Stomach (tissue), 4 donors: ENCODE data around the gene AUTS2.

Source experiments
- POLR2AphosphoS5 ChIP-seq, 3 donors: sonication (generic); formaldehyde crosslinking; IDR thresholded peaks; one replicate each; pipeline ENCODE4 v1.6.1; 2016; ENCODE audit warnings: antibody characterized with exemption in 3 of 3
- TF ChIP-seq, protein P1 (sequence below), 7 experiments: fragments of 450-650 bp in 4 of 7; fragments of 200-600 bp in 3 of 7; sonication (generic) in 3 of 7; IDR thresholded peaks; one replicate each; pipeline ENCODE4 v1.5.1; 2016 to 2019; ENCODE audit warnings: antibody characterized with exemption in 7 of 7, control low read depth in 2 of 7, mild to moderate bottlenecking in 1 of 7

DNA sequence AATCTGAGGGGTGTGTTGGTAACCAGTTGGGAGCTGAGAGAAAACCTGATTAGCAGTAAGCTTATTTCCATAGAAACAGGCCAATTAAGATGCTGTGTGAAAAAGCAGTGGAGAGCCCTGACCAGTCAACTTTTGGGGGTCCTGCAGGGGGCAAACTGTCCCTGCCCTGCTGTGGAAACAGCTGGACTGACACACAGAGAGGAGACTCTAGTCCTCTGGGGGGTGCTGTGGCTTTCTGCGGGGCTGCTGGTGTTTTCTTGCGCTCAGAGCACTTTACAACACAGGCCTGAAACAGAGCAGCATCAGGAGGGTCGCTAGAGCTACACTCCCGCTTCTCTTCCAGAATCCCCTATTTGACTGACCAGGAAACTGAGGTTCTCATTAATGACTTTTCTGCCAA is 986.8 kb downstream of the AUTS2 start:
- TF ChIP-seq, protein P1, sequence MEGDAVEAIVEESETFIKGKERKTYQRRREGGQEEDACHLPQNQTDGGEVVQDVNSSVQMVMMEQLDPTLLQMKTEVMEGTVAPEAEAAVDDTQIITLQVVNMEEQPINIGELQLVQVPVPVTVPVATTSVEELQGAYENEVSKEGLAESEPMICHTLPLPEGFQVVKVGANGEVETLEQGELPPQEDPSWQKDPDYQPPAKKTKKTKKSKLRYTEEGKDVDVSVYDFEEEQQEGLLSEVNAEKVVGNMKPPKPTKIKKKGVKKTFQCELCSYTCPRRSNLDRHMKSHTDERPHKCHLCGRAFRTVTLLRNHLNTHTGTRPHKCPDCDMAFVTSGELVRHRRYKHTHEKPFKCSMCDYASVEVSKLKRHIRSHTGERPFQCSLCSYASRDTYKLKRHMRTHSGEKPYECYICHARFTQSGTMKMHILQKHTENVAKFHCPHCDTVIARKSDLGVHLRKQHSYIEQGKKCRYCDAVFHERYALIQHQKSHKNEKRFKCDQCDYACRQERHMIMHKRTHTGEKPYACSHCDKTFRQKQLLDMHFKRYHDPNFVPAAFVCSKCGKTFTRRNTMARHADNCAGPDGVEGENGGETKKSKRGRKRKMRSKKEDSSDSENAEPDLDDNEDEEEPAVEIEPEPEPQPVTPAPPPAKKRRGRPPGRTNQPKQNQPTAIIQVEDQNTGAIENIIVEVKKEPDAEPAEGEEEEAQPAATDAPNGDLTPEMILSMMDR (IDR thresholded peaks at IDR 0.05): no peak
- TF ChIP-seq POLR2AphosphoS5 (IDR thresholded peaks at IDR 0.05): no peak
